Skeletal muscle cell (primary cell): Measurements from ENCODE around the gene TEX22.
"Not testable (repeated sequence)": the region's sequence is repeated elsewhere in the genome, so short reads cannot be mapped to it uniquely, and the experiment has no call there.

Experiments used
- DNase-seq: peaks from one replicate; pipeline ENCODE4 v3.0.0-alpha.2; 2010; ENCODE audit warnings: low read depth
- H3K4me3 ChIP-seq: 2 replicates; pipeline ENCODE4 v1.5.1; 2011; ENCODE audit warnings: low read depth, mild to moderate bottlenecking, control low read depth, low read length, moderate library complexity

Gene TEX22

GRCh38 chr14:105398044-105398725, at the start of gene TEX22:
TSS of gene TEX22 (plus strand) at chr14:105398538. CDS start at chr14:105399341, 803 bp downstream.
- peak within 1 kb of the TSS; percentile 80 for H3K4me3 ChIP-seq
- peak; percentile 36 for DNase-seq

GRCh38 chr14:105348945-105349699, 49.2 kb upstream of the TEX22 start:
- DNase-seq: no peak
- H3K4me3 ChIP-seq: no peak overlapping the region

- no peak for DNase-seq
- H3K4me3 ChIP-seq: no peak overlapping the region
Measured at GRCh38 chr14:105349992-105350391, 48.3 kb upstream of the TEX22 start.

GRCh38 chr14:105350450-105351244, 47.7 kb upstream of the TEX22 start:
- no peak overlapping the region for H3K4me3 ChIP-seq
- DNase-seq: no peak

- DNase-seq: no peak
- no peak overlapping the region for H3K4me3 ChIP-seq
Measured at GRCh38 chr14:105351410-105351809, 46.9 kb upstream of the TEX22 start.

- H3K4me3 ChIP-seq: no peak overlapping the region
- peak; percentile 56 for DNase-seq
Measured at GRCh38 chr14:105351920-105352851, 46.2 kb upstream of the TEX22 start.

- DNase-seq: no peak
- no peak overlapping the region for H3K4me3 ChIP-seq
Measured at GRCh38 chr14:105353136-105353535, 45.2 kb upstream of the TEX22 start.

- no peak overlapping the region for H3K4me3 ChIP-seq
- DNase-seq: no peak
Measured at GRCh38 chr14:105354541-105354940, 43.8 kb upstream of the TEX22 start.

GRCh38 chr14:105355049-105355575, 43.2 kb upstream of the TEX22 start:
- H3K4me3 ChIP-seq: no peak overlapping the region
- no peak for DNase-seq

GRCh38 chr14:105355850-105356604, 42.3 kb upstream of the TEX22 start:
- no peak overlapping the region for H3K4me3 ChIP-seq
- no peak for DNase-seq

GRCh38 chr14:105356927-105357326, 41.4 kb upstream of the TEX22 start:
- DNase-seq: no peak
- no peak overlapping the region for H3K4me3 ChIP-seq

GRCh38 chr14:105357626-105358025, 40.7 kb upstream of the TEX22 start:
- DNase-seq: no peak
- no peak overlapping the region for H3K4me3 ChIP-seq

- H3K4me3 ChIP-seq: no peak overlapping the region
Measured at GRCh38 chr14:105358140-105358846, 40.0 kb upstream of the TEX22 start.

GRCh38 chr14:105358943-105359342, 39.4 kb upstream of the TEX22 start:
- no peak for DNase-seq

More at GRCh38 chr14:105358140-105358846, 40.0 kb upstream of the TEX22 start:
- no peak for DNase-seq

GRCh38 chr14:105361412-105361811, 36.9 kb upstream of the TEX22 start:
- not testable (repeated sequence) for H3K4me3 ChIP-seq, DNase-seq

More at GRCh38 chr14:105358943-105359342, 39.4 kb upstream of the TEX22 start:
- no peak overlapping the region for H3K4me3 ChIP-seq

- H3K4me3 ChIP-seq: peak overlapping the region; percentile 1
- no peak for DNase-seq
Measured at GRCh38 chr14:105363847-105364708, 34.3 kb upstream of the TEX22 start.

- H3K4me3 ChIP-seq: no peak overlapping the region
- no peak for DNase-seq
Measured at GRCh38 chr14:105365101-105365500, 33.2 kb upstream of the TEX22 start.
